ENCODE data around the gene LRRC49.
"Not testable (repeated sequence)": the region's sequence is repeated elsewhere in the genome, so short reads cannot be mapped to it uniquely, and the experiment has no call there.

The LRRC49 gene

DNA sequence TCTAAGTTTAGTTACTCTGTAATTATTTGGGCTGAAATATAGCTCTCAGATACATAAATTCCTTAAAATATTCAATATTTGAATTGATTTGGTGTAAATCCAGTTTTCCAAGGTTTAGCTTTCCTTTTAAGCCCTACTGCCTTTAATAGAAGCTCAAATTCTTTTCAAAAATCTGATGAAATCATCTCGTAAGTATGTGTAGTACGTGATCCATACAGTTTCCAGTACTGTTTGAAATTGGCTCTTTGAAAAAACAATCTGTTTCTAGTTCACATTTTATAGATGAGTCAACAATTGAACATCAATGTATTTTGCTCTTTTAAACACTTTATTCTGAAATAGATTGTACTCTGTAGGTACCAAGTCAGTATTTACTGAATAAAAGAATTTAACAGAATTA lies 84.2 kb downstream of the LRRC49 start:
- TF ChIP-seq, protein P1, sequence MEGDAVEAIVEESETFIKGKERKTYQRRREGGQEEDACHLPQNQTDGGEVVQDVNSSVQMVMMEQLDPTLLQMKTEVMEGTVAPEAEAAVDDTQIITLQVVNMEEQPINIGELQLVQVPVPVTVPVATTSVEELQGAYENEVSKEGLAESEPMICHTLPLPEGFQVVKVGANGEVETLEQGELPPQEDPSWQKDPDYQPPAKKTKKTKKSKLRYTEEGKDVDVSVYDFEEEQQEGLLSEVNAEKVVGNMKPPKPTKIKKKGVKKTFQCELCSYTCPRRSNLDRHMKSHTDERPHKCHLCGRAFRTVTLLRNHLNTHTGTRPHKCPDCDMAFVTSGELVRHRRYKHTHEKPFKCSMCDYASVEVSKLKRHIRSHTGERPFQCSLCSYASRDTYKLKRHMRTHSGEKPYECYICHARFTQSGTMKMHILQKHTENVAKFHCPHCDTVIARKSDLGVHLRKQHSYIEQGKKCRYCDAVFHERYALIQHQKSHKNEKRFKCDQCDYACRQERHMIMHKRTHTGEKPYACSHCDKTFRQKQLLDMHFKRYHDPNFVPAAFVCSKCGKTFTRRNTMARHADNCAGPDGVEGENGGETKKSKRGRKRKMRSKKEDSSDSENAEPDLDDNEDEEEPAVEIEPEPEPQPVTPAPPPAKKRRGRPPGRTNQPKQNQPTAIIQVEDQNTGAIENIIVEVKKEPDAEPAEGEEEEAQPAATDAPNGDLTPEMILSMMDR (conservative IDR thresholded peaks at IDR 0.05), result no peak
- no peak overlapping the region for H3K27ac ChIP-seq

DNA sequence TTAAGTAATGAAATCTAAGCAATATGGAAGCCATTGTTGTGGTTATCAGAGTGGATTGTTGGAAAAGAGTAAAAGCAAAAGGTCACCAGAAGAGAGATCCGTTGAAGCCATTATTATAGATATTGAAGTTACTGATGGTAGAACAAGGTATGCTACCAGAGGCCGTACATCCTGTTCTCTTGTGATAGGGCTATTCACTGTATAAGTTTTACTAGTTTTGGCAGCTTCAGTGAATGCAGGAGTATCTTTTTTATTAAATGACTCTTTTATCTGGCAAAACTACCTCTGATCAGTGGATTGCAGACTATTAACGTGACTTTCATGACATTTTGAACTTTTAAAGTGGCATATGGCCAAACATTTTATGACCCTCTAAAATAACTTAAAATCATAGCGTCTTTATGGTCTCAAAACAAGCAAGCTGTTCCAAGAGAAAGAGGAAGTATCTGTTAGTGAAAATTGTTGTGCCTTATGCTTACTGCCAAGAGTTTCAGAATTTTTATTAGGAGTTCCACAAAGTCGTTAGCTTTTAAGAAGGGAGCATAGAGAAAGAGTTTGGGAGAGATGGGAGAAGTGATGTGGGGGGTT lies 102.9 kb downstream of the LRRC49 start:
- TF ChIP-seq, protein P1 (conservative IDR thresholded peaks at IDR 0.05), result no peak
- H3K27ac ChIP-seq, result peak overlapping the region; percentile 59

DNA sequence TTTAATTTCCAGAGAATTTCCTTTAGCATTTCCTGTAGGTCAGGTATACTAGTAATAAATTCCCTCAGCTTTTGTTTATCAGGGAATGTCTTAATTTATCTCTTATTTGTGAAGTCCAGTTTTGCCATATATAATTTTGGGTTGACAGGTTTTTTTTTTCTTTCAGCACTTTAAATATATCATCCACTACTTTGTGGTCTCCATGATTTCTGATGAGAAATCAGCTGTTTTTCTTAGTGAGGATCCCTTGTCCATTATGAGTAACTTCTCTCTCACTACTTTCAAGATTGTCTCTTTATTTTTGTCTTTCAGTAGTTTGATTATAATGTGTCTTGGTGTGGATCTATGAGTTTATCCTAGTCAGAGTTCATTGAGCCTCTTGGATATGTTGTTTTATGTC lies 105.7 kb downstream of the LRRC49 start:
- TF ChIP-seq, protein P1 (conservative IDR thresholded peaks at IDR 0.05), result no peak
- H3K27ac ChIP-seq, result no peak overlapping the region

DNA sequence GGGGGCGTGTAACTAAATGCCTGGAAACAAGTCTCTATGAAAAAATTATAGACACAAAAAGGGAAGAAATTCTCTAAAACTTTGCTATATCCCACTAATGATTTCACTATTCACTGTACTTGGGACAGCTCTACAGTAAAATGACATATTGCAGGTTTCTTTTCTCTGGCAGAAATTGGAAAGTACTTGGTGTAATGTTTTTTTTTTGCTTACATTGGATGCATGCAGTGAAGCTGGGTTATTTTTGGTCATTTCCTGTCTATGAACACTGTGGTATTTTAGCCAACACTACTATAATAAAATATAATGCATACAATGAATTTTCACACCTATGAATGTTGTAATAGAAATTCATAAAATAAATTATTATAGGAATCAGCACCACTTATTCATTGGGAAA lies 109.7 kb downstream of the LRRC49 start:
- no peak overlapping the region for H3K27ac ChIP-seq
- TF ChIP-seq, protein P1 (conservative IDR thresholded peaks at IDR 0.05), result no peak

DNA sequence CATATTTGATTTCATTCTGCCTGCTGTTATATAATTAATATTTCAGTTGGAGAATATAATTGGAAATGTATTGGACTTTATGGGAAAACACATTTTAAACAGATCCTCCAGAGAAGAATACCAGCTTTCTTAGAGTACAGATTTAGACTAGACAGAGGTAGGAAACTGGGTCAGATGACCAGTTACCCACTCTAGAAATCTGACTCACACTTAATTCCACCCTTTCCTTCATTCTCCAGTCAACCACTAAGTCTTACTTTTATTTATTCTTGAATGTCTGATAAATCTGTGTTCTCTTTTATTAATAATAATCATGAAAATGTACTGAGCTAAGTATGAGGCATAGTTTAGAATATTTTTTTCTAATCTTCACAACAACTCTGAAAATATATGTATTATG lies 110.7 kb downstream of the LRRC49 start:
- TF ChIP-seq, protein P1 (conservative IDR thresholded peaks at IDR 0.05), result no peak
- H3K27ac ChIP-seq, result no peak overlapping the region

DNA sequence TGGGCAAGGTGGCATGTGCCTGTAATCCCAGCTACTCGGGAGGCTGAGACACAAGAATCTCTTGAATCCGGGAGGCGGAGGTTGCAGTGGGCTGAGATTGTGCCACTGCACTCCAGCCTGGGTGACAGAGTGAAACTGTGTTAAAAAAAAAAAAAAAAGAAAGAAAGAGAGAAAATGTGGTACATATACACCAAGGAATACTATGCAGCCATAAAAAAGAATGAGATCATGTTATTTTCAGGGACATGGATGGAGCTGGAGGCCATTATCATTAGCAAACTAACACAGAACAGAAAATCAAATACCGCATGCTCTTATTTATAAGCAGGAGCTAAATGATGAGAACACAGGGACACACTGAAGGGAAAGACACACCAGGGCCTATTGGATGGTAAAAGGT lies 111.9 kb downstream of the LRRC49 start:
- not testable (repeated sequence) for H3K27ac ChIP-seq

DNA sequence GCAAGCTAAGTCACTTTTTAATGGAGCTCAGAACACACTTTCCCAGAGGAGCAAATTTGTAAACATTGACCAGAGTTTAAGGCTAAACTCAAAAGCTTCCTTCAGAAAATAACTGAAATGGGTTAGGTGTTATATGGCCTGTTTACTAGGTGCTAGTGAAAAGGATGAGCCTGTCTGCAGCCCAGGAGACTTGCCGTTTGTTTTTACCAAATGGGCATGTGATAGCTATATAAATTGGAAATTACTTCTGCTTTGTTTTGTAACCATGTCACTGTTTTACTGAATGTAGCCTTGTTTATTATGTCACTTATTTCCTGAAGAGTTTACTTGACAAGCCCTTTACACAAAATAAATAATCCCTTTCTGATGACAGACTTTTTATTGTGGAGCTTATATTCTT lies 113.3 kb downstream of the LRRC49 start:
- peak overlapping the region; percentile 11; the same call in 1 of the 2 replicates for H3K27ac ChIP-seq
- TF ChIP-seq, protein P1 (conservative IDR thresholded peaks at IDR 0.05), result no peak

DNA sequence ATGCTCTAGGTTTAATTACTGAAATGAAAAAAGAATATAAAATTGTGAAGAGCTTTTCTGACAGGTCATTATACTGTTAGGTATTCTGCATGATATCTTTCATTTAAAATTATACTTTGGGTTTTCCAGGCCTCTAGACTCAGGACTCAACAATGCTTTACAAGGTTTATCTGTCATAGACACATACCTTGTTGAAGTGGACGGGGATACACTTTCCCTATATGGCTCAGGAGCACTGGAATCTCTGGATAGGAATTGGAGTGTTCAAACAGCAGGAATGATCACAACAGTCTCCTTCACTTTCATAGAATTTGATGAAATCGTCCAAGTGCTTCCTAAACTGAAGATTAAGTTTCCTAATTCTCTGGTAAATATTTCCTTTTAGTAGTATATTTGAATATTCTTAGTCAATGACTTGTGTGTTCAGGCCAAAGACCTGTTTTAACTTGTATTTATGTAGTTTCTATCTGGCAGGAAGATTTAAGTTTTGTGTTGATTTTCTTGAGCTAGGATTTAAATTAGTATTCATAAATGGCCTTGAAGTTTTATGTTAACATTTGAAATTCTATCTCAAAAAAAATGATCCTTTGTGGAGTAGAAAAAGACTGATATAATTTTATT lies 115.7 kb downstream of the LRRC49 start:
- H3K27ac ChIP-seq, result no peak overlapping the region
- TF ChIP-seq, protein P1 (conservative IDR thresholded peaks at IDR 0.05), result no peak
